ENCODE measurements around the gene SPCS3.

The SPCS3 gene

DNA sequence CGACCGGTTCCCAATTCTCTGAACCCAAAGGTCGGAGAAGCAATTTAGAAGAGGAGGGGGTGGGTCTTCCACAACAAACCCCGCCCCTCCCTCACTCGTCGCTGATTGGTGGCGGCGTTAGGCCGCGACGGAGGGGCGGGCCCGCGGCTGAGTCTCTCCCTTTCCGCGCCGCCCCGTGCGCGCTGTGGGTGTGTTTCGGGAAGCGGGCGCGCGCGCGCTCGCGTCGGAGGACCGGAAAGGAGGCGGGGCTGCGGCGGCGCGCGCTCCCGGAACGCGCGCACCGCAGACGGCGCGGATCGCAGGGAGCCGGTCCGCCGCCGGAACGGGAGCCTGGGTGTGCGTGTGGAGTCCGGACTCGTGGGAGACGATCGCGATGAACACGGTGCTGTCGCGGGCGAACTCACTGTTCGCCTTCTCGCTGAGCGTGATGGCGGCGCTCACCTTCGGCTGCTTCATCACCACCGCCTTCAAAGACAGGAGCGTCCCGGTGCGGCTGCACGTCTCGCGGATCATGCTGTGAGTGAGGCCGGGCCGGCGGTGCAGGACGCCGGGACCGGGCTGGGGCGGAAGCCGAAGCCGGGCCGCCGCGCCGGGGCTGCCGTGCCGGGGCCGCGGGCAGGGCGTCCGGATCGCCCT is at the start of gene SPCS3:
Gene SPCS3 (plus strand): TSS at position 263 of the 636 bp plus-strand sequence. CDS start 111 bp downstream, at position 374.
- H3K4me3 ChIP-seq (ENCODE audit: low read depth, low read length), result peak within 1 kb of the TSS; percentile 97
- TF ChIP-seq, protein P1, sequence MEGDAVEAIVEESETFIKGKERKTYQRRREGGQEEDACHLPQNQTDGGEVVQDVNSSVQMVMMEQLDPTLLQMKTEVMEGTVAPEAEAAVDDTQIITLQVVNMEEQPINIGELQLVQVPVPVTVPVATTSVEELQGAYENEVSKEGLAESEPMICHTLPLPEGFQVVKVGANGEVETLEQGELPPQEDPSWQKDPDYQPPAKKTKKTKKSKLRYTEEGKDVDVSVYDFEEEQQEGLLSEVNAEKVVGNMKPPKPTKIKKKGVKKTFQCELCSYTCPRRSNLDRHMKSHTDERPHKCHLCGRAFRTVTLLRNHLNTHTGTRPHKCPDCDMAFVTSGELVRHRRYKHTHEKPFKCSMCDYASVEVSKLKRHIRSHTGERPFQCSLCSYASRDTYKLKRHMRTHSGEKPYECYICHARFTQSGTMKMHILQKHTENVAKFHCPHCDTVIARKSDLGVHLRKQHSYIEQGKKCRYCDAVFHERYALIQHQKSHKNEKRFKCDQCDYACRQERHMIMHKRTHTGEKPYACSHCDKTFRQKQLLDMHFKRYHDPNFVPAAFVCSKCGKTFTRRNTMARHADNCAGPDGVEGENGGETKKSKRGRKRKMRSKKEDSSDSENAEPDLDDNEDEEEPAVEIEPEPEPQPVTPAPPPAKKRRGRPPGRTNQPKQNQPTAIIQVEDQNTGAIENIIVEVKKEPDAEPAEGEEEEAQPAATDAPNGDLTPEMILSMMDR (IDR thresholded peaks at IDR 0.05; ENCODE audit: borderline replicate concordance, insufficient read depth, low read depth, low read length), result no peak

DNA sequence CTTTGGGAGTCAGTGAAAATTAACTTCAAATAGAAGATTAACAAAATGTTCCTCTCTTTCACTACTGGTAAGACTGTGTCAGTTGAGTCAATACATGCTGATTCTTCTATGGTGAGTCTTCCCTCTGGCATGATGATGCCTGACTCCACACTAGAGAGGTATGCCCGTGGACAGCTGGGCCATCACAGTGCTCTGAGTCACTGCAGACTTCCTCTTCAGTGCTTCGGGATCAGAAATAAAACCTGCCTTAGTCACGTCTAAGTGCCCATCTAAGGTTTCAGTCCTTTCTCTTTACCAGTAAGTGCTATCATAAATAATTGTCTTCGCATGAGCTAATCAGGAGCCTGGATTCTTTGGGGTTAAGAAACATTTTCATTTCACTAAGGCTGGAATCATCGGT is 49.1 kb upstream of the SPCS3 start:
- TF ChIP-seq, protein P1 (IDR thresholded peaks at IDR 0.05; ENCODE audit: borderline replicate concordance, insufficient read depth, low read depth, low read length), result no peak
- H3K4me3 ChIP-seq (ENCODE audit: low read depth, low read length), result no peak overlapping the region

- H3K4me3 ChIP-seq (ENCODE audit: low read depth, low read length), result no peak overlapping the region
- TF ChIP-seq, protein P1 (IDR thresholded peaks at IDR 0.05; ENCODE audit: borderline replicate concordance, insufficient read depth, low read depth, low read length), result no peak
Observed at GRCh38 chr4:176271749-176272148, 48.0 kb upstream of the SPCS3 start.

- TF ChIP-seq, protein P1 (IDR thresholded peaks at IDR 0.05; ENCODE audit: borderline replicate concordance, insufficient read depth, low read depth, low read length), result no peak
- no peak overlapping the region for H3K4me3 ChIP-seq (ENCODE audit: low read depth, low read length)
Observed at GRCh38 chr4:176272799-176273198, 47.0 kb upstream of the SPCS3 start.

DNA sequence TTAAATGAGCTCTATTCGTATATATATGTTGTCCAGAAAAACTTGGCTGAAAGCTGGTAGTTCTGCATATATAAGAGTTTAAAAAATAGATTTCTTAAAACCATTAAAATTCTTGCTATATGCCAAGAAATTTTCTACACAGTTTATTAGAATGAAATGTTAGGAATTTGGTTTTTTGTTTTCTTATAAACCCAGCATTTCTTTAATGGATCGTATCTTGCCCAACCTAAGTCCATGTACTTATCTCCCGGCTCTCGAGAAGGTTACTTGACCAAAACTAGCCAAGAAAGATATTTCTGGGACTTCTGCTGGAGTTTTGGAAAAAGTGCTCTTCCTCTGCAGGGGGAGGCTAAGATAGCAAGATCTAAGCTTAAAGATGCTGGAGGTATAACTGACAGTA is 46.0 kb upstream of the SPCS3 start:
- TF ChIP-seq, protein P1 (IDR thresholded peaks at IDR 0.05; ENCODE audit: borderline replicate concordance, insufficient read depth, low read depth, low read length), result no peak
- H3K4me3 ChIP-seq (ENCODE audit: low read depth, low read length), result no peak overlapping the region

GRCh38 chr4:176274441-176274840 is 45.3 kb upstream of the SPCS3 start:
- TF ChIP-seq, protein P1 (IDR thresholded peaks at IDR 0.05; ENCODE audit: borderline replicate concordance, insufficient read depth, low read depth, low read length), result no peak
- H3K4me3 ChIP-seq (ENCODE audit: low read depth, low read length), result no peak overlapping the region

DNA sequence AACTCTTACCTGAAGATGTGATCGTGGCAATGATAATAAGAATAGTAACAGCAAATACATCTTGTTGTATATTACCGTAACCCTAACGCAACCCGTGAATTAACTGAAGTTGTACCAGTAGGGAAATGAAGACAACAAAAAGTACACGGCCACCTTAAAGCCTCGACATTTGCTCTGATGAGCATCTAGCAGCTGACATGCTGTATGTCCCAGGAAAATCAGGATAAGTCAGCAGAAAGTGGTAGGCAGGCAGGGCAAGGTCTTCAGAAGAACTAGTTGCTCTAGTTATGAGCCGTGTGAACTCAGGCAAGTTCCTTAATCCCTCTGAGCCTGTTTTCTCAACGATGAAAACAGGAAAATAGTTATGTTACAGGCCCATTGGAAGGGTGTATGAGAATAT is 43.1 kb upstream of the SPCS3 start:
- TF ChIP-seq, protein P1 (IDR thresholded peaks at IDR 0.05; ENCODE audit: borderline replicate concordance, insufficient read depth, low read depth, low read length), result no peak
- no peak overlapping the region for H3K4me3 ChIP-seq (ENCODE audit: low read depth, low read length)

Measured in GM12875 (cell line).